Psoas muscle (tissue), 8 donors: ENCODE data around the gene RNF207. TPM values are rescaled to one million over a fixed set of nuclear protein-coding genes. Genes with fewer than 3 reads are reported as not detected.

Experiments used
- ATAC-seq, 4 donors: fragments of 200-7000 bp; cut with Tn5 transposase; one replicate each; pipeline ENCODE4 v1.9.1; 2020; ENCODE audit warnings: moderate library complexity in 3 of 4, mild to moderate bottlenecking in 2 of 4
- DNase-seq, 2 donors: peaks; one replicate each; pipeline ENCODE4 v3.0.0-alpha.2; 2020
- H3K27ac ChIP-seq: fragments of 200-600 bp; one replicate; pipeline ENCODE4 v1.8.0; 2022
- H3K27me3 ChIP-seq, 3 donors: fragments of 200-600 bp in 1 of 3; one replicate each; pipeline versions ENCODE4 v1.6.1 to v1.8.0; 2013 to 2022; ENCODE audit warnings: low read length in 2 of 3, mild to moderate bottlenecking in 2 of 3, moderate library complexity in 1 of 3; ENCODE audit not compliant: insufficient read depth in 3 of 3
- H3K36me3 ChIP-seq, 2 donors: fragments of 200-600 bp in 1 of 2; one replicate each; pipeline versions ENCODE4 v1.6.1 to v1.8.0; 2013 to 2022; ENCODE audit warnings: low read depth in 1 of 2, mild to moderate bottlenecking in 1 of 2, moderate library complexity in 1 of 2; ENCODE audit not compliant: insufficient read depth in 1 of 2
- H3K4me1 ChIP-seq: fragments of 200-600 bp; one replicate; pipeline ENCODE4 v1.8.0; 2022
- H3K4me3 ChIP-seq: fragments of 200-600 bp; one replicate; pipeline ENCODE4 v1.8.0; 2022; ENCODE audit warnings: mild to moderate bottlenecking
- H3K9me3 ChIP-seq: fragments of 200-600 bp; one replicate; pipeline ENCODE4 v1.8.0; 2022
- WGBS, 3 donors: extraction: QIAGEN DNeasy Blood & Tissue Kit; methylation state at CpG; one replicate each; pipeline versions ENCODE4 v1.1.6 to v1.1.7; 2013; 5-methylcytosine and 5-hydroxymethylcytosine counted together
- intact Hi-C, 2 donors: fragments of 100-400 bp; cut with DNase I; formaldehyde crosslinking; loops; one replicate each; pipeline versions ENCODE4 v1.11.0 to v1.14.2; 2022
- polyA plus RNA-seq, 3 donors: library from polyadenylated mRNA; stranded (reverse); fragments of 200-250 nt; gene quantifications; one replicate each; pipeline ENCODE4 v1.2.3, GENCODE V29; 2013
- total RNA-seq, 4 donors: library from RNA; stranded (reverse); fragmentation: NEBNext Ultra II Directional in 2 of 4; extraction: Animal tissue kit (Norgen Biotek cat#: 25700) in 2 of 4; gene quantifications; one replicate each; pipeline versions ENCODE4 v1.2.1 to v1.2.4, GENCODE V29; 2021 to 2023
- TF ChIP-seq, protein P1 (sequence below): fragments of 200-600 bp; IDR thresholded peaks from one replicate; pipeline ENCODE4 v1.8.0; 2022; ENCODE audit warnings: antibody characterized with exemption
- donor health status: healthy with polysubstance abuse.
- donor health status: DM: no; HTN: no; CAD: no; lungs with moderate emphysema.
- donor health status: Bipolar disorder and iron deficiency.
- donor health status: healthy.
- donor health status: DM: yes; HTN: yes; CAD: no.
- donor health status: DM: no; HTN: no; CAD: no.
- donor health status: DM: no; HTN: no; CAD: no.
- donor health status: DM: yes; HTN: yes; CAD: no.

RNF207 gene
- total and polyA plus RNA-seq, 7 donors, result 2.5 to 13.6 (median 4.0) TPM

DNA sequence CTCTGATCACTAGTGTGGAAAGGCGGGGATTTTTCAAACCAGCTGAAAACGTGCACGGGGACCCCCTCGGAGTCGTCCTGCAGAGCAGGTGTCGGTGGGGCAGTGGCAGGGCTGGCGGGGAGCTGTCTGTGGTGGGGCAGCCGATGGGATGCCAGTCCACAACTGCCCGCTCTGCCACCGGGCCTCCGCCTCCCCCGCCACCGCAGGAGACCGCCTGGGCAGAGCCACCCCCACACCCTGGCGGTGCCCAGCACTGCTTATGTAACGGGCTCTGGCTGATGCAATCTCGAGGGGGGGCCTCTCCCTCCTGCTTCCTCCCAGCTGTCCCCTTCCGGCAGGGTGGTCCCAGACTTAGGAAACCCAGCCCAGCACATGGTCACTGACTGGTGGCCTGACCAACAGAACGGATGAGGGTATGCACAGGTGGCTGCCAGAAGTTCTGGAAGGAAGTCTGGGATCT lies 35.1 kb upstream of the RNF207 start:
- DNase-seq, result no peak

DNA sequence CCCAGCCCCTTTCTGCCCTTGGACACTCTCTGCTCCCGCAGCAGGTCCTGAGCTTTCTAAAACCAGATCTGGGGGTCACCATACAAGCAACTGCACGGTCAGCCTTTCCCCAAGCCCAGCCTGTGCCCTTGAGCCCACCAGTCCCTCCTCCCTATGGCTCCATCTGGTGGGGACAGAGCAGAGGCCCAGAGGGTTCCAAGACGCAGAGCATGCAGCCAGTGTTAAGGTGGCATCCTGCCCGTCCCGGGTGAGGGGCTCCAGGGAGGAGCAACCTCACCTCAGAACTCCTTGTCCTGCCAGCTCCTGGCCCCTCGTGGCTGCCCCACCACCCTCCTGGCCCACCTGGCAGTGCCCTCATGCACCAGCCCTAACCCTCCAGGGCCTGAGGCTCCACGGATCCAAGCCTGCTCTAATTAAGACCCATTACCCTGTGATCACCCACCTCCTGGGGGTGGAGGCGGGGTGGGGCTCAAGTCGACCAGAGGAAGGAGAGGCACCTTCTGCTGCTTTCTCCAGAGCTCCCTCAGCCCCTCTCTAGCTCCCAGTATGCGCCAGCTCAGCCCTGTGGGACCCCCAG lies 34.3 kb upstream of the RNF207 start:
- Histone ChIP-seq H3K27me3 (peaks cover 0 to 31% (median 19%) of the 10 kb centered on the region in 3 donors), H3K9me3 (no peaks in the 10 kb centered on the region), H3K4me1 (no peaks in the 10 kb centered on the region), H3K36me3 (no peaks in the 10 kb centered on the region), H3K27ac (no peak overlapping the region), H3K4me3 (no peak overlapping the region)
- WGBS, 3 donors, result 41 to 44% (median 43%) methylated on average over 10 of the region's 10 CpGs
- ATAC-seq (no peak), DNase-seq (no peak)
- intact Hi-C loops, result loop anchor here in 1 of 2 donors (10.0 kb wide), 1 partner anchor 127 kb away; the partner anchor contains the start of gene KCNAB2
- TF ChIP-seq, protein P1, sequence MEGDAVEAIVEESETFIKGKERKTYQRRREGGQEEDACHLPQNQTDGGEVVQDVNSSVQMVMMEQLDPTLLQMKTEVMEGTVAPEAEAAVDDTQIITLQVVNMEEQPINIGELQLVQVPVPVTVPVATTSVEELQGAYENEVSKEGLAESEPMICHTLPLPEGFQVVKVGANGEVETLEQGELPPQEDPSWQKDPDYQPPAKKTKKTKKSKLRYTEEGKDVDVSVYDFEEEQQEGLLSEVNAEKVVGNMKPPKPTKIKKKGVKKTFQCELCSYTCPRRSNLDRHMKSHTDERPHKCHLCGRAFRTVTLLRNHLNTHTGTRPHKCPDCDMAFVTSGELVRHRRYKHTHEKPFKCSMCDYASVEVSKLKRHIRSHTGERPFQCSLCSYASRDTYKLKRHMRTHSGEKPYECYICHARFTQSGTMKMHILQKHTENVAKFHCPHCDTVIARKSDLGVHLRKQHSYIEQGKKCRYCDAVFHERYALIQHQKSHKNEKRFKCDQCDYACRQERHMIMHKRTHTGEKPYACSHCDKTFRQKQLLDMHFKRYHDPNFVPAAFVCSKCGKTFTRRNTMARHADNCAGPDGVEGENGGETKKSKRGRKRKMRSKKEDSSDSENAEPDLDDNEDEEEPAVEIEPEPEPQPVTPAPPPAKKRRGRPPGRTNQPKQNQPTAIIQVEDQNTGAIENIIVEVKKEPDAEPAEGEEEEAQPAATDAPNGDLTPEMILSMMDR, result no peak

More for the DNA sequence above, 35.1 kb upstream of the RNF207 start:
- Histone ChIP-seq H3K9me3 (no peaks in the 10 kb centered on the region), H3K4me1 (no peaks in the 10 kb centered on the region), H3K4me3 (no peak overlapping the region), H3K36me3 (no peaks in the 10 kb centered on the region), H3K27me3 (peaks cover 0 to 30% (median 25%) of the 10 kb centered on the region in 3 donors), H3K27ac (no peak overlapping the region)
- ATAC-seq, result peak in 1 of 4 donors; percentile 23
- WGBS, 3 donors, result 24 to 39% (median 30%) methylated on average over 19 of the region's 19 CpGs
- intact Hi-C loops, result loop anchor here in 1 of 2 donors (10.0 kb wide), 1 partner anchor 126 kb away; the partner anchor contains the start of gene KCNAB2
- TF ChIP-seq, protein P1, result no peak

DNA sequence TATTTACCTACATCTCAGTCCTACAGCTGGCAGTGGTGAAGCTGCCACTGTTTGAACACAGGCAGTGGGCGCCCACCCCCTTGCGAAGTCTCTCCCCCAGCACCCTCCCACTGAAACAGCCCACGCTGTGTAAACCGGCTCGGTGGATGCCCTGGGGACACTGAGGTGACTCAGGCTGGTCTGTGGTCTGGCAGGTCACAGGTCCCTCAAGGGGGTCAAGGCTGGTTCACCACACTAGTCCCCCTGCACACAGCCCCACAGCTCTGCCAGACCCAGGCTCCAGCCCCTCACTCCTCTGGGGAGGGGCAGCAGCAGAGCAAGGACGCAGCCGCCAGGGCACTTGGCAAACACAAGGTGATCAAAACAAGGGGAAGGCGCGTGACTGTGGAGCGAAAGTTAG lies 33.4 kb upstream of the RNF207 start:
- Histone ChIP-seq H3K4me3 (no peak overlapping the region), H3K27ac (no peak overlapping the region), H3K27me3 (peaks cover 0 to 40% (median 19%) of the 10 kb centered on the region in 3 donors), H3K9me3 (no peaks in the 10 kb centered on the region), H3K36me3 (no peaks in the 10 kb centered on the region), H3K4me1 (no peaks in the 10 kb centered on the region)
- intact Hi-C loops, result loop anchor here in 1 of 2 donors (10.0 kb wide), 1 partner anchor 128 kb away; the partner anchor contains the start of gene KCNAB2
- TF ChIP-seq, protein P1, result no peak
- no peak for ATAC-seq
- DNase-seq, result no peak
- 73 to 79% (median 78%) methylated on average over 10 of the region's 10 CpGs for WGBS, 3 donors

DNA sequence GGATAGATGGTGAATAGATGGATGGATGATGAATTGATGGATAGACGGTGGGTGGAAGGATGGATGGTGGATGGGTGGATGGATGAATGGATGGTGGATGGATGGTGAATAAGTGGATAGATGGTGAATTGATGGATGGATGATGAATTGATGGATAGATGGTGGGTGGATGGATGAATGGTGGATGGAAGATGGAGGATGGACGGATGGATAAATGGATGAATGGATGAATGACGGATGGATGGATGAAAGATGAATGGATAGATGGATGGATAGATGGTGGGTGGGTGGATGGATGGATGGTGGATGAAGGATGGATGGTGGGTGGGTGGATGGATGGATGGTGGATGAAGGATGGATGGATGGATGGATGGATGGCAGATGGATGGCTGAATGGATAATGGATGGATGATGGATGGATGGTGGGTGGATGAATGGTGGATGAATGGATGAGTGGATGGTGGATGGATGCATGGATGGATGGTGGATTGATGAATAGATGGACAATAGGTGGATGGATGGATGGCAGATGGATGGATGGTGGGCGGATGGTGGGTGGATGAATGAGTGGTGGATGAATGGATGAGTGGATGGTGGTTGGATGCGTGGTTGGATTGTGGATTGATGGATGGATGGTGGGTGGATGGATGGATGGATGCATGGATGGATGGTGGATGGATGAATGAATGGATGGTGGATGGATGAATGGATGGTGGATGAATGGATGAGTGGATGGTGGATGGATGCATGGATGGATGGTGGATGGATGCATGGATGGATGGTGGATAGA lies 31.1 kb upstream of the RNF207 start:
- Histone ChIP-seq H3K4me3 (no peak overlapping the region), H3K27me3 (peaks cover 0 to 53% (median 30%) of the 10 kb centered on the region in 3 donors), H3K36me3 (no peaks in the 10 kb centered on the region), H3K9me3 (no peaks in the 10 kb centered on the region), H3K27ac (no peak overlapping the region), H3K4me1 (peaks cover 7% of the 10 kb centered on the region)
- DNase-seq, result peak in 1 of 2 donors; percentile 13
- no peak for ATAC-seq
- intact Hi-C loops, result loop anchor here in 1 of 2 donors (10.0 kb wide), 1 partner anchor 130 kb away; the partner anchor contains the start of gene KCNAB2
- TF ChIP-seq, protein P1, result no peak
- WGBS, 3 donors, result 89 to 94% (median 93%) methylated on average over 5 of the region's 5 CpGs
